ENCODE data around the gene MCTP1.

The MCTP1 gene

GRCh38 chr5:95070453-95070852, 214.4 kb downstream of the MCTP1 start:
- DNase-seq: no peak

- no peak for DNase-seq
Observed at GRCh38 chr5:95069948-95070347, 214.9 kb downstream of the MCTP1 start.

GRCh38 chr5:95069021-95069420, 215.9 kb downstream of the MCTP1 start:
- DNase-seq: no peak

GRCh38 chr5:95068289-95068910, 216.5 kb downstream of the MCTP1 start:
- DNase-seq: no peak

- no peak for DNase-seq
Observed at GRCh38 chr5:95066048-95066447, 218.8 kb downstream of the MCTP1 start.

GRCh38 chr5:95063492-95063891, 221.4 kb downstream of the MCTP1 start:
- no peak for DNase-seq

GRCh38 chr5:95060098-95060497, 224.8 kb downstream of the MCTP1 start:
- no peak for DNase-seq

GRCh38 chr5:95059636-95060035, 225.3 kb downstream of the MCTP1 start:
- DNase-seq: no peak

GRCh38 chr5:95057615-95058014, 227.3 kb downstream of the MCTP1 start:
- no peak for DNase-seq

- no peak for DNase-seq
Observed at GRCh38 chr5:95053253-95053652, 231.6 kb downstream of the MCTP1 start.

- no peak for DNase-seq
Observed at GRCh38 chr5:95050708-95051107, 234.2 kb downstream of the MCTP1 start.

- DNase-seq: no peak
Observed at GRCh38 chr5:95048628-95049027, 236.3 kb downstream of the MCTP1 start.

- DNase-seq: no peak
Observed at GRCh38 chr5:95045181-95045965, 239.5 kb downstream of the MCTP1 start.

- DNase-seq: no peak
Observed at GRCh38 chr5:95044096-95044495, 240.8 kb downstream of the MCTP1 start.

- DNase-seq: no peak
Observed at GRCh38 chr5:95043648-95044047, 241.2 kb downstream of the MCTP1 start.

- DNase-seq: no peak
Observed at GRCh38 chr5:95043234-95043633, 241.7 kb downstream of the MCTP1 start.

GRCh38 chr5:95042037-95042436, 242.9 kb downstream of the MCTP1 start:
- DNase-seq: no peak

- no peak for DNase-seq
Observed at GRCh38 chr5:95035891-95036685, 248.8 kb downstream of the MCTP1 start.

GRCh38 chr5:95032801-95033200, 252.1 kb downstream of the MCTP1 start:
- no peak for DNase-seq

- no peak for DNase-seq
Observed at GRCh38 chr5:95029569-95030366, 255.1 kb downstream of the MCTP1 start.

GRCh38 chr5:95027775-95028174, 257.1 kb downstream of the MCTP1 start:
- DNase-seq: no peak

GRCh38 chr5:95027151-95027721, 257.7 kb downstream of the MCTP1 start:
- DNase-seq: no peak

GRCh38 chr5:95026718-95027117, 258.2 kb downstream of the MCTP1 start:
- DNase-seq: no peak

All from NCI-H1436 treated with DMSO at 0.1 percent for 48 hours (cell line).